HCT116 (cell line): ENCODE results near the gene NFASC. TPM values are rescaled to one million over a fixed set of nuclear protein-coding genes. Genes with fewer than 3 reads are reported as not detected.

Experiments
- ATAC-seq: fragments of 200-7000 bp; cut with Tn5 transposase; 2 replicates; pipeline ENCODE4 v1.9.1; 2020; ENCODE audit warnings: mild to moderate bottlenecking, moderate library complexity
- BruUV-seq: library from RNA; stranded (reverse); fragments of 400-500 nt; replicated peaks from 2 replicates; lab custom pipeline; 2021; lab: Mats Ljungman, UMichigan
- CTCF ChIA-PET: fragments of 300-600 bp; sonication (Branson Sonifier 250); formaldehyde crosslinking; loops from one replicate; lab custom pipeline; 2021; ENCODE audit warnings: antibody characterized with exemption; lab: Charles Lee
- POLR2A ChIA-PET: fragments of 300-600, 350-600 bp; sonication (Branson Sonifier 250); formaldehyde crosslinking; loops from one replicate; lab custom pipeline; 2021; ENCODE audit warnings: antibody characterized with exemption; lab: Charles Lee
- RAD21 ChIA-PET, 2 experiments: fragments of 300-600 bp; sonication (Branson Sonifier 250); formaldehyde crosslinking; loops; one replicate each; lab custom pipeline; 2023; ENCODE audit warnings: low total read pairs in 2 of 2; ENCODE audit not compliant: uncharacterized antibody in 2 of 2, unreplicated experiment in 2 of 2, low non-redundant PET in 1 of 2; lab: Charles Lee
- DNase-seq: peaks from one replicate; pipeline ENCODE4 v3.0.0-alpha.2; 2010; ENCODE audit warnings: low read depth, low spot score
- H2AFZ ChIP-seq: fragments of 200-600 bp; shearing (Covaris generic), sonication (generic); 2 replicates; pipeline ENCODE4 v1.6.1; 2017; ENCODE audit warnings: low read depth, mixed run types, mixed read lengths, antibody characterized with exemption, low read length; ENCODE audit not compliant: poor library complexity, severe bottlenecking
- H3K27ac ChIP-seq: 2 replicates; pipeline ENCODE4 v1.5.1; 2012; ENCODE audit warnings: low read depth, low read length
- H3K27me3 ChIP-seq: fragments of 200-600 bp; sonication (generic); 2 replicates; pipeline ENCODE4 v1.6.1; 2016; ENCODE audit warnings: mixed run types, low read length, mixed read lengths; ENCODE audit not compliant: insufficient read depth
- H3K36me3 ChIP-seq, 2 experiments: fragments of 200-500 bp in 1 of 2; fragments of 200-600 bp in 1 of 2; sonication (Bioruptor generic) in 1 of 2; sonication (generic) in 1 of 2; 2 replicates each; pipeline versions ENCODE4 v1.5.1 to v1.6.1; 2014 to 2016; ENCODE audit warnings: low read length in 2 of 2, inconsistent platforms in 1 of 2, mixed read lengths in 1 of 2, mixed run types in 1 of 2; ENCODE audit not compliant: insufficient read depth in 2 of 2, control insufficient read depth in 1 of 2
- H3K4me1 ChIP-seq, 2 experiments: fragments of 200-600 bp in 1 of 2; sonication (generic) in 1 of 2; 2 replicates each; pipeline versions ENCODE4 v1.5.1 to v1.6.1; 2012 to 2017; ENCODE audit warnings: low read length in 2 of 2, inconsistent platforms in 1 of 2, mild to moderate bottlenecking in 1 of 2, mixed read lengths in 1 of 2, mixed run types in 1 of 2, moderate library complexity in 1 of 2; ENCODE audit not compliant: insufficient read depth in 2 of 2, control insufficient read depth in 1 of 2
- H3K4me2 ChIP-seq: fragments of 200-600 bp; sonication (generic); 2 replicates; pipeline ENCODE4 v1.6.1; 2017; ENCODE audit warnings: mixed run types, low read length, mixed read lengths
- H3K4me3 ChIP-seq, 2 experiments: fragments of 200-600 bp in 1 of 2; sonication (generic) in 1 of 2; replicated peaks in 1 of 2; 2 replicates each; pipeline ENCODE4 v1.5.1; 2011 to 2016; ENCODE audit warnings: low read length in 2 of 2, control low read depth in 1 of 2, low read depth in 1 of 2, mild to moderate bottlenecking in 1 of 2, mixed read lengths in 1 of 2, mixed run types in 1 of 2
- H3K79me2 ChIP-seq: fragments of 200-600 bp; sonication (generic); 2 replicates; pipeline ENCODE4 v1.6.1; 2017; ENCODE audit warnings: mild to moderate bottlenecking, mixed run types, low read length, moderate library complexity, mixed read lengths; ENCODE audit not compliant: insufficient read depth
- H3K9ac ChIP-seq: fragments of 200-600 bp; sonication (generic); 2 replicates; pipeline ENCODE4 v1.6.1; 2016; ENCODE audit warnings: low read length, mixed read lengths
- H3K9me2 ChIP-seq: fragments of 200-600 bp; sonication (generic), shearing (Covaris generic); 2 replicates; pipeline ENCODE4 v1.6.1; 2017; ENCODE audit warnings: mixed run types, mild to moderate bottlenecking, moderate library complexity; ENCODE audit not compliant: insufficient read depth
- H3K9me3 ChIP-seq, 2 experiments: fragments of 200-500 bp in 1 of 2; fragments of 200-600 bp in 1 of 2; sonication (Bioruptor generic) in 1 of 2; sonication (generic) in 1 of 2; 2 replicates each; pipeline ENCODE4 v1.6.1; 2014 to 2017; ENCODE audit warnings: low read length in 2 of 2, mixed read lengths in 2 of 2, inconsistent platforms in 1 of 2, low read depth in 1 of 2, mild to moderate bottlenecking in 1 of 2, mixed run types in 1 of 2, moderate library complexity in 1 of 2; ENCODE audit not compliant: control insufficient read depth in 1 of 2, insufficient read depth in 1 of 2
- H4K20me1 ChIP-seq: fragments of 200-600 bp; sonication (generic), shearing (Covaris generic); 2 replicates; pipeline ENCODE4 v1.6.1; 2017; ENCODE audit warnings: mixed run types, mild to moderate bottlenecking, moderate library complexity; ENCODE audit not compliant: insufficient read depth
- CBX3 ChIP-seq: IDR thresholded peaks from 2 replicates; pipeline ENCODE4 v1.6.1; 2012; ENCODE audit warnings: low read depth
- EGR1 ChIP-seq: IDR thresholded peaks from 2 replicates; pipeline ENCODE4 v1.6.1; 2012; ENCODE audit warnings: low read depth
- ELF1 ChIP-seq: IDR thresholded peaks from 2 replicates; pipeline ENCODE4 v1.6.1; 2012; ENCODE audit warnings: low read depth, borderline replicate concordance
- EZH2 ChIP-seq: fragments of 200-600 bp; sonication (generic); IDR thresholded peaks from 2 replicates; pipeline ENCODE4 v1.6.1; 2017; ENCODE audit warnings: antibody characterized with exemption, mixed run types
- EZH2phosphoT487 ChIP-seq: fragments of 200-600 bp; IDR thresholded peaks from 2 replicates; pipeline ENCODE4 v1.6.1; 2018; ENCODE audit warnings: antibody characterized with exemption, borderline replicate concordance
- FOSL1 ChIP-seq: IDR thresholded peaks from 2 replicates; pipeline ENCODE4 v1.6.1; 2012; ENCODE audit warnings: low read depth
- JUND ChIP-seq: IDR thresholded peaks from 2 replicates; pipeline ENCODE4 v1.6.1; 2012
- MAX ChIP-seq: IDR thresholded peaks from 2 replicates; pipeline ENCODE4 v1.6.1; 2012
- POLR2A ChIP-seq: IDR thresholded peaks from 2 replicates; pipeline ENCODE4 v1.7.0; 2011; ENCODE audit warnings: borderline replicate concordance; ENCODE audit not compliant: insufficient read depth, insufficient read length; ENCODE audit errors: extremely low read depth
- RAD21 ChIP-seq: IDR thresholded peaks from 2 replicates; pipeline ENCODE4 v1.6.1; 2012; ENCODE audit warnings: low read depth, mild to moderate bottlenecking
- SRF ChIP-seq: IDR thresholded peaks from 2 replicates; pipeline ENCODE4 v1.6.1; 2012; ENCODE audit warnings: low read depth
- TCF7L2 ChIP-seq: IDR thresholded peaks from 2 replicates; pipeline ENCODE4 v1.7.0; 2011; ENCODE audit warnings: borderline replicate concordance, inconsistent platforms; ENCODE audit not compliant: insufficient read depth, insufficient read length; ENCODE audit errors: extremely low read depth
- YY1 ChIP-seq: IDR thresholded peaks from 2 replicates; pipeline ENCODE4 v1.6.1; 2011; ENCODE audit warnings: low read length, low read depth, moderate library complexity, mild to moderate bottlenecking; ENCODE audit not compliant: insufficient replicate concordance; ENCODE audit errors: extremely low read depth
- ZNF274 ChIP-seq: fragments of 200-500 bp; sonication (Bioruptor generic); IDR thresholded peaks from 2 replicates; pipeline ENCODE4 v1.6.1; 2014; ENCODE audit warnings: mild to moderate bottlenecking, low read depth, low read length, inconsistent platforms
- intact Hi-C: fragments of 100-400 bp; cut with micrococcal nuclease; formaldehyde crosslinking; loops from 2 replicates; pipeline ENCODE4 v1.10.0; 2022
- total RNA-seq: library from RNA; stranded (reverse); gene quantifications from one replicate; pipeline ENCODE4 v1.2.1, GENCODE V29; 2021; ENCODE audit not compliant: unreplicated experiment
- TF ChIP-seq, protein P1 (sequence below): IDR thresholded peaks from 2 replicates; pipeline ENCODE4 v1.6.1; 2012

The NFASC gene
- total RNA-seq, 1 experiment from 2014 or later: 0.57 TPM

GRCh38 chr1:205009670-205010069 is 139.0 kb downstream of the NFASC start:
- H3K4me2 ChIP-seq: no peak overlapping the region
- 0 out of 4 replicates have a peak, but pooled peaks cover 0 to 3% of the 10 kb centered on the region in 2 experiments for H3K4me1 ChIP-seq
- no peak overlapping the region for H3K4me3 ChIP-seq
- no peaks in the 10 kb centered on the region for H3K9me3 ChIP-seq
- no peak overlapping the region for H3K9ac ChIP-seq
- CTCF ChIA-PET: no interaction called here
- TF ChIP-seq ZNF274 (no peak), EGR1 (no peak)
- no peaks in the 10 kb centered on the region for H3K36me3 ChIP-seq
- ATAC-seq (no peak), DNase-seq (no peak)
- BruUV-seq: no TSS peak
- POLR2A ChIA-PET: no interaction called here
- RAD21 ChIA-PET: no interaction called here
- H3K9me2 ChIP-seq: no peaks in the 10 kb centered on the region
- H2AFZ ChIP-seq: no peak overlapping the region
- H3K79me2 ChIP-seq: no peaks in the 10 kb centered on the region
- no peaks in the 10 kb centered on the region for H4K20me1 ChIP-seq
- intact Hi-C loops: no loop called here
- no peaks in the 10 kb centered on the region for H3K27me3 ChIP-seq
- no peak overlapping the region for H3K27ac ChIP-seq

- POLR2A ChIA-PET: no interaction called here
Measured at GRCh38 chr1:205012391-205013140, 141.9 kb downstream of the NFASC start.

More at GRCh38 chr1:205012391-205013140, 141.9 kb downstream of the NFASC start:
- H3K9ac ChIP-seq: no peak overlapping the region
- TF ChIP-seq ZNF274 (no peak), FOSL1 (no peak), POLR2A (no peak), JUND (no peak), EGR1 (no peak), CBX3 (no peak), EZH2phosphoT487 (no peak), EZH2 (no peak), YY1 (no peak), TCF7L2 (no peak), SRF (no peak), MAX (no peak), RAD21 (no peak), ELF1 (no peak)
- TF ChIP-seq, protein P1, sequence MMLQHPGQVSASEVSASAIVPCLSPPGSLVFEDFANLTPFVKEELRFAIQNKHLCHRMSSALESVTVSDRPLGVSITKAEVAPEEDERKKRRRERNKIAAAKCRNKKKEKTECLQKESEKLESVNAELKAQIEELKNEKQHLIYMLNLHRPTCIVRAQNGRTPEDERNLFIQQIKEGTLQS: no peak
- TF ChIP-seq, all 23 proteins: peak for 0
- ChIA-PET CTCF (no interaction called here), RAD21 (no interaction called here)
- H3K4me1 ChIP-seq: 0 out of 4 replicates have a peak, but pooled peaks cover 0 to 3% of the 10 kb centered on the region in 2 experiments
- H4K20me1 ChIP-seq: no peaks in the 10 kb centered on the region
- DNase-seq (no peak), ATAC-seq (no peak)
- no peaks in the 10 kb centered on the region for H3K9me2 ChIP-seq
- no peak overlapping the region for H3K27ac ChIP-seq
- H3K4me3 ChIP-seq: no peak overlapping the region
- H3K79me2 ChIP-seq: no peaks in the 10 kb centered on the region
- no peak overlapping the region for H2AFZ ChIP-seq
- intact Hi-C loops: no loop called here
- H3K4me2 ChIP-seq: no peak overlapping the region
- no TSS peak for BruUV-seq
- H3K9me3 ChIP-seq: no peaks in the 10 kb centered on the region
- H3K27me3 ChIP-seq: no peaks in the 10 kb centered on the region
- H3K36me3 ChIP-seq: no peaks in the 10 kb centered on the region
